ENCODE measurements around the gene CDH2.

- TF ChIP-seq CTCF (conservative IDR thresholded peaks at IDR 0.05 in 1 of 2, IDR thresholded peaks at IDR 0.05 in 1 of 2; ENCODE audit: extremely low read depth in 1 of 2, insufficient read depth in 1 of 2, low read depth in 1 of 2, low read length in 2 of 2), result no peak
- TF ChIP-seq EZH2 (IDR thresholded peaks at IDR 0.05; ENCODE audit: borderline replicate concordance, low read length), result no peak
Observed at GRCh38 chr18:28109781-28110560, 67.0 kb downstream of the CDH2 start.
